GM18858 (cell line): ENCODE results near the gene PKMYT1.
"Not testable (repeated sequence)": the region's sequence is repeated elsewhere in the genome, so short reads cannot be mapped to it uniquely, and the experiment has no call there.

ENCODE experiments used
- ATAC-seq: cut with Tn5 transposase; IDR thresholded peaks from one replicate; pipeline ENCODE4 v1.9.1; 2021; ENCODE audit not compliant: unreplicated experiment

The PKMYT1 gene

GRCh38 chr16:2962334-2963073 is 17.7 kb downstream of the PKMYT1 start:
- no peak for ATAC-seq

- no peak for ATAC-seq
Observed at GRCh38 chr16:2960183-2961010, 19.8 kb downstream of the PKMYT1 start.

DNA sequence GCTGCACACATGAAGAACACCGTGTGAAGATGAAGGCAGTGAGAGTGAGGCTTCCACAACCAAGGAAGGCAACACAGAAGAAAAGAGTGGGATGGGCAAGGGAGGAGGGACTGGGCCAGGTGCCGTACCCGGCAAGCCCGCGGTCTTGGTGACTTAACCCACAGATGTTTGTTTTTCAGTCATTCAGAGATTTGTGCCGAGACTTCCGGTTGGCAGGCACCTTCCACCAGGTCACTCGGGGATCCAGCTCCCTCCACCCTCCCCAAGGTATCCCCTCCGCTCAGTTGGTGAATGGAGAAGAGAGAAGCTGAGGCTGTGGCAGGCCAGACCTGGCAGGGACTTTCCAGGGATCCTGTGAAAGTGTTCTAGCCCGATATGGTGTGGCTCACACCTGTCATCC is 21.0 kb downstream of the PKMYT1 start:
- no peak for ATAC-seq

DNA sequence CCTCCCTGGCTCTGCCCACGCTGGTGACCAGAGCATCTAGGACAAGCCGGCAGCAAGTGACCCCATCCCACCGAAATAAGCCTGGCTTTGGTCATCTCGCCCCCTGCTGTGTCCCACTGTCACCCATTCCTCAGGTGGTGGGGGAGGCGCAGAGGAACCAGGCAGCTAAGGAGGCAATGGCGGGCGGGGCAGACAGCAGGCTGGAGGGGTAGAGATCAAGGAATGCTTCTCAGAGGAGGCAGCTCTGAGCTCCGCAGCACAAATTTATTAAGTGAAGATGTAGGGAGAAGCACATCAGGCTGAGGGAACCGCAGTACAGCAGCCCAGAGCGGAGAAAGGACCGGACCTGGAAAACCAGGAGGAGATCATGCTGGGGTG is 23.7 kb downstream of the PKMYT1 start:
- no peak for ATAC-seq

DNA sequence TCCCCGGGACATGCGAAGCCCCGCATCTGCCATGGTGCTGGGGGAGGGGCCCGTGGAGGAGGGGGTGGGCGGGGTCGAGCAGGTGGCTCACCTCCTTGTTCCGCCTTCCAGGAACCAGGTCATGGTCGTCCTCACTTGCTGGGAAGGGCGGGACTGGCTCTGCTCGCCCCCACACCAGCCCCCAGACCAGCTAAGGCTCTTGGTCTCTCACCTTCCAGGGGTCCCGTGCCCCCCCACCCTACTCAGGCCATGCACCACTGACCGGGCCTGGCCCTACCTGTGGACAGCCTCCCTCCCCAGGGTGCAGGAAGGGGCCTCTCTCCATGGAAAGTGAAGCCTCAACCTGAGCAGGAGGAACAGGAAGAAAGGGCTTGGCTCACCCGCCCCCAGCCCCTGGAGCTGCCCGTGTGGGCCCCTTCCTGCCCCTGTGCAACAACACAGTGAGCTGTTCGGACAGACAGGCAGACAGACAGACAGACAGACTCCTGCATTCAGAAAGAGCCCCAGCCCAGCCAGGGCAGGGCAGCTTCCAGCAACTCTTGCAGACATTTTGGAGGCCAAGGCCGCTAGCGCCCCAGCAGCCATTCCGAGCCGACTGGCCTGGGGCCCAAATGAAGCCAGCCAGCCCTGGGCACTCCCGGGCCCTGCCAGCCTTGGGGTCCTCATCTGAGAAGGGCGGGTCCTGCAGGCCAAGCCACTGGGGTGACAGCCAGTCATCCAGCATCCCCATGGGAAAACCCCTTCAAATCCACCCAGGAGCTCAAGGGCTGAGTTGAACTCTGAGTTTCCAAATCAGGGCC is 24.3 kb downstream of the PKMYT1 start:
- no peak for ATAC-seq

- no peak for ATAC-seq
Observed at GRCh38 chr16:2955438-2955778, 24.8 kb downstream of the PKMYT1 start.

DNA sequence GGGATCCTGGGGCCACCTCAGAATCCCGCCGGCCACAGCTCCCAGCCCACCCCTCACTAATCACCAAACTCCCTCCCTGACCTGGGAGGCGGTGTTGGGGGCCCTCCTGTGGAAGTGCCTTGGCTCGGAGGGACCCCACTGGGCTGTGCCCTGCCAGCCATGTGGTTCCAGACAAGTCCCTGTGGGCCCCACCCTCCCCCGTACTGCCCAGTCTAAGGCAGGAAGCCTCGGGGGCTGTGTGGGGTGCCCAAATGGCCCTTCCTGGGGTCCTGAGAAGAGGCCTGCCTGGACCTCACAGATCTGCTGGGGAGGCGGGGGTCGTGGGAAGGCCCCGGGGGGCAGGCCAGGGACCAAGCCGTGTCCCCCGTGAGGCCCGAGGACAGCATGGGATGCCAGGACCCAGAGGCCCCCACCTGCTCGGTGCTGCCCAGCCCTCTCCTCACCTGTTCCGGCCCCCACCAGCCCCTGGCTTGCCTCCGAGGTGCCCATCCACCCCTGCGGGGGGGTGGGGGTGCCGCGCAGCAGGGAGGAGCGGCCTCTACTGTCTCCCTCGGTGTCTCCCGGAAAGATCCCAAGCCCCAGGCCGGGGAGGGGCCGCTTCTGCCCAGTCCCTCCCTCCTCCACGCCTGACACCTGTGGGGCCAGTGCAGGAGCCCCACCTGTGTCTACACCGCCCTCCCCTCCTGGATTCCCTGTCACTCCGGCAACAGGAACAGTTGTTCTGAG is 25.4 kb downstream of the PKMYT1 start:
- ATAC-seq = no peak

DNA sequence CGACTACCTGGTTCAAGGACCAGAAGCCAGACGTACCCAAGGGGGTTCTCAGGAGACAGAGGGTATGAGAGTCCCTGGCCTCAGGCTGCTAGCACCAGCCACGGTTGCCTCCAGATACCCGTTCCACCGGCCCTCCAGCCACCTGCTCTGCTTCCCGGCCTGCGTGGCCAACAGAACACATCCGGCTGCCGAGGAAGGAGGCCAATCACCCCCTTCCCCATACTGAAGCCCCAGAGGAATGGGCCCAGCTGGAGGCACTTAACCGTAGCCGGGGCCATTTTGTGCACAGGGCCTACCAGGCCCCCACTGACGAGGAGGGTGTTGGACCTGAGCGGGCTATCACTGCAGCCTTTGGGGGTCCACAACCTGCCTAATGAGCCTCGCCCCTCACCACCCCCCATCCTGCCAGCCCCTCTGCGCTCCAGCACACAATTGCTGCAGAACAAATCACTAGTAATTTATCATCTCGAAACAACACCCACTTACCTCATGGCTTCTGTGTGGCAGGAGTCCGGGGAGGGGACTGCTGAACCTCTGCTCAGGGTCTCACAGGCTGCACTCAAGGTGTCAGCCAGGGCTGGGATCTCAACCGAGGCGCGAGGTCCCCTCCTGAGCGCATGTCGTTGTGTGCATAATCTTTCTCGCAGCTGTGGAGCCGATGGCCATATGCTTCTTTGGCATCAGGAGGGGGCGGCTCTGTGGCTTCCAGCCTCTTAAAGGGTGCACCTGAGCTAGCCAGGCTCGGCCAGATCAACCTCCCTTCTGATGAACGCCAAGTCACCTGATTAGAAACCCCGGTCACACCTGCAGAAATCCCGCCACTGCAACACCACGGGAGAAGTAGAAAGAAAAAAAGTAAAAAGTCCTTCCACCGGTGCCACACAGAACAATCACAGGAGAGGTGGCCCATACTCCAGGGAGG is 26.3 kb downstream of the PKMYT1 start:
- no peak for ATAC-seq

- no peak for ATAC-seq
Observed at GRCh38 chr16:2952679-2953078, 27.6 kb downstream of the PKMYT1 start.

DNA sequence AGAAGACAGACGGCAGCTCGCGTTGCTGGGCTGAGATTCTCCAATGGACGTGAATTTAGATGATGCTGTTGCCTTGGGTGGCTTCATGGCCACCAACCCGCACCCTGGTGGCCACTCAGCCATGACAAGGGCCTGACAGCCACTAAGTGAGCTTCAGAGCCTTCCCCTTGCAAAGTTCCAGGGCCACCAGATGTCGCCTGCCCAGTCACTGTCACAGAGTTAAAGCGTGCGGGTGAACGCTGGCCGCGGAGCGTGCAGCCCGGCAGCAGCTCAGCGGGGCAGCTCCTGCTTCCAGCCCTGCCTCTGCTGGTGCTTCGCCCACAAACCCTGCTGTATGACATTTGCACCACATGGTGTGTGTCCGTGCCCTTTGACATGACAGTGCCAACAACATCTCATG is 29.5 kb downstream of the PKMYT1 start:
- no peak for ATAC-seq

DNA sequence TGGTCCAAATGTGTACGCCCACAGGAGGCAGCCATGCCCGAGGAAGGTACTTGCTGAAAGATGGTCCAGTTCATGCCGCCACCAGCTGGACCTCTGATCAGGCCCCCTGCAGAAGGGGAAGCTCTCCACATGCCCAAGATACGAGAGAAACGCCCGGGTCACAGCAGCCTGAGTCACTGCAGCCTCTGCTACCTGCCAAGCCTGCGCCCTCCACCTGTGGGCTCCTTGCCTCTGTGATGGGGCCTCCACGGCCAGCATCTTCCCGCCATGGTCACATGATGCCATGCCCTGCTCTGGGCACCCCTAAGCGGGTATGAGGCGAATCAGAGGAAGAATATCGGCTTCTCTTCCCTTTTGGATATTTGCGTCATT is 29.9 kb downstream of the PKMYT1 start:
- ATAC-seq = no peak

- ATAC-seq = no peak
Observed at GRCh38 chr16:2949705-2950352, 30.4 kb downstream of the PKMYT1 start.

DNA sequence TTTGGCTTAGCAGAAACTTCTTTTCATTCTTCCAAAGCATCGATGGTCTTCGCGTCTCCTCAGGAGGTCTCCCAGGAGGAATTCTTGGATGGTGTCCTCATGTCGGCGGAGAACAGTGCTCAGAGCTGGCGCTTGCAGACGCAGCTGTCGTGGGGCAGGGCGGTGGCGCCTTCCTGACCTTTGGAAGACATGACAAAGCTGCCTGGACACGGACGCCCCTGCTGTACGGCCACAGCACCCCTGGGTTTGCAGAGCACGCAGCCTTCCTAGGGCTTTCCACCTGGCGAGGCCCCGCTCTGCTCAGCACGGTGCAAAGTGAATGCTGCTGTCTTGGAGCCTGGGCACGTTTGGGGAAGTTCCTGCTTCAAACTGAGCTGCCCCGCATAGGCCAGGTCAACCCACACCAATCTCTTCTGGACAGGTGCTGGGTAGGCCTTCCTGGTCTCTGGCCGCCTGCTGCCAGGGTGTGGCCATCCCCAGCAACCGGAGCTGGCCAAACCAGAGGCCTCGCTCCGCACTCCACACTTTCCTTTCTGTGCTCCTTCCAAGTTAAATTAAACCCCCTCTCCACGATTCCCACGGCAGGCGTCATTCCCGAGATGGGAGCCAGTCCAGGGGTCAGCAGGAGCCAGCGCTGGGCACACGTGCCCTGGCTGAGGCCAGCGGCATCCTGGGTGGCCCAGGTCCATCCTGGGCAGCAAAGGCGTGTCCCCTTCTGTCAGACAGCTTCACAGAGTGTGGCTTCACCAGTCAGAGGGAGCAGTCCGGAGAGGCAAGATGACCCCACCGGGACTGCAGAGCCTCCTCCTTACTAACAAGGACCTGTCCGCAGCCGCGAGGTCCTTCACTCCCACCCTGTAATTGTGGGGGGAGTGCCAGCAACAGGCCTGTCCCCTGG is 31.2 kb downstream of the PKMYT1 start:
- no peak for ATAC-seq

GRCh38 chr16:2946649-2947048 is 33.6 kb downstream of the PKMYT1 start:
- no peak for ATAC-seq

DNA sequence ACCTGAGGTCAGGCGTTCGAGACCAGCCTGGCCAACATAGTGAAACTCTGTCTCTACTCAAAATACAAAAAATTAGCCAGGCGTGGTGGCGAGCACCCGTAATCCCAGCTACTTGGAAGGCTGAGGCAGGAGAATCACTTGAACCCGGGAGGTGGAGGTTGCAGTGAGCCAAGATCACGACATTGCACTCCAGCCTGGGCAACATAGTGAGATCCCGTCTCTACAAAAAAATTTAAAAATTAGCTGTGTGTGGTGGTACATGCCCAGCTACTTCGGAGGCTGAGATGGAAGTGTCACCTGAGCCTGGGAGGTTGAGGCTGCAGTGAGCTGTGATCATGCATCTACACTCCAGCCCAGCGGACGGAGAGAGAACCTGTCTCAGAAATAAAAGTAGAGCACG is 36.5 kb downstream of the PKMYT1 start:
- not testable (repeated sequence) for ATAC-seq

GRCh38 chr16:2942045-2942444 is 38.2 kb downstream of the PKMYT1 start:
- ATAC-seq = no peak

DNA sequence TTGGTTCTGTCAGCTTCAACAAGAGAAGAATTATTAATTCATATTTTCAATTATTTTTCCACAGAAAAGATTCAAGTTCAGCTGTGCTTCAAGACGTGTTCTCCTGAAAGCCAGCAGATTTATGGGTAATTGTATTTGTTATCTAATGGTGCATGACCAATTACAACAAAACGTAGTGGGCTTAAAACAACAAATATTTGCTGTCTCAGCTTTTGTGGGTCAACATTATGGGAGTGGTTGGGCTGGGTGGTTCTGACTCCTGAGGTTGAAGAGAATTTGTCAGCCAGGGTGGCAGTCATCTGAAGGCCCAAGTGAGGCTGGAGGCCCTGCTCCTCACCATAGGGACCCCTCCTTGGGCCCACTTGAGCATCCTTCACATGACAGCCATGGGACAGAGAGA is 40.3 kb downstream of the PKMYT1 start:
- ATAC-seq = no peak

DNA sequence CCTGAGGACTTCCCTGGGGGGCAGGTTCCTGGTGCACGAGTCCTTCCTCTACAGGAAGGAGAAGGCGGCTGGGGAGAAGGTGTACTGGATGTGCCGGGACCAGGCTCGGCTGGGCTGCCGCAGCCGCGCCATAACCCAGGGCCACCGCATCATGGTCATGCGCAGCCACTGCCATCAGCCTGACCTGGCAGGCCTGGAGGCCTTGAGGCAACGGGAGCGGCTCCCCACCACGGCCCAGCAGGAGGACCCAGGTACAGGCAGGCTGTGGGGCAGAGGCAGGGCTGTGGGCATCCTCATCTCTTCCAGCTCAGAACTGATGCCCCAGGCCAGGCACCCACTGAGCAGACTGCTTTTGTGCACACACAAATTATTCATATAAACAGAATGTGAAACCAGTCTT is 42.0 kb downstream of the PKMYT1 start:
- no peak for ATAC-seq

DNA sequence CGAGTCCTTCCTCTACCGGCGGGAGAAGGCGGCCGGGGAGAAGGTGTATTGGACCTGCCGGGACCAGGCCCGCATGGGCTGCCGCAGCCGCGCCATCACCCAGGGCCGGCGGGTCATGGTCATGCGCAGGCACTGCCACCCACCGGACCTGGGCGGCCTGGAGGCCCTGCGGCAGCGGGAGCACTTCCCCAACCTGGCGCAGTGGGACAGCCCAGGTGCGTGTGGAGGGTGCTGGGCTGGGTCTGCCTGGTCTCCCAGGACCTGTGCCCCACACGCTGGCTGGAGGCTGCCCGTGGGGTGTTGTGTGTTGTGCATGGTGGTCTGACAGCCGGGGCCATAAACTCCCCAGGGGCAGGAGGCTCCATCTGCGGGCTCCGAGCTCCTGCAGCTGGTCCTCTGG is 43.1 kb downstream of the PKMYT1 start:
- ATAC-seq = no peak
